CD8-positive, alpha-beta memory T cell (primary cell): ENCODE measurements around the gene CCHCR1. TPM values are rescaled to one million over a fixed set of nuclear protein-coding genes. Genes with fewer than 3 reads are reported as not detected.

Experiments used
- CTCF ChIA-PET: fragments of 350-600 bp; sonication (Branson Sonifier 250); formaldehyde crosslinking; loops from one replicate; lab custom pipeline; 2021; ENCODE audit warnings: antibody characterized with exemption; lab: Charles Lee
- POLR2A ChIA-PET: fragments of 350-600 bp; sonication (Branson Sonifier 250); formaldehyde crosslinking; loops from one replicate; lab custom pipeline; 2021; ENCODE audit warnings: antibody characterized with exemption; lab: Charles Lee
- DNase-seq, 5 donors: peaks; one replicate each; pipeline versions ENCODE4 v3.0.0 to v3.0.0-alpha.2; 2020 to 2022; ENCODE audit warnings: mixed read lengths in 1 of 5
- H3K27ac ChIP-seq: one replicate; pipeline ENCODE4 v1.7.0; 2013; ENCODE audit warnings: low read depth, mild to moderate bottlenecking, low read length, moderate library complexity
- H3K27me3 ChIP-seq: 2 replicates; pipeline ENCODE4 v1.7.0; 2013; ENCODE audit warnings: low read length, mild to moderate bottlenecking; ENCODE audit not compliant: insufficient read depth, poor library complexity, severe bottlenecking
- H3K36me3 ChIP-seq: 2 replicates; pipeline ENCODE4 v1.7.0; 2013; ENCODE audit warnings: mild to moderate bottlenecking, low read length, moderate library complexity; ENCODE audit not compliant: insufficient read depth
- H3K4me1 ChIP-seq: 2 replicates; pipeline ENCODE4 v1.7.0; 2013; ENCODE audit warnings: mild to moderate bottlenecking, low read length, moderate library complexity; ENCODE audit not compliant: insufficient read depth
- H3K4me3 ChIP-seq: 2 replicates; pipeline ENCODE4 v1.7.0; 2013; ENCODE audit warnings: mild to moderate bottlenecking, low read length
- H3K9me3 ChIP-seq: 2 replicates; pipeline ENCODE4 v1.7.0; 2013; ENCODE audit warnings: mild to moderate bottlenecking, low read length
- H3K27ac Mint-ChIP-seq, 8 donors: one replicate each; pipeline ENCODE4 v1.8.0; 2020 to 2021; ENCODE audit warnings: mixed read lengths in 8 of 8, mild to moderate bottlenecking in 6 of 8, inconsistent platforms in 3 of 8, moderate library complexity in 3 of 8
- H3K27me3 Mint-ChIP-seq, 2 donors: one replicate each; pipeline ENCODE4 v1.8.0; 2020 to 2021; ENCODE audit warnings: mixed read lengths in 2 of 2, mild to moderate bottlenecking in 1 of 2, moderate library complexity in 1 of 2
- H3K36me3 Mint-ChIP-seq, 3 donors: one replicate each; pipeline ENCODE4 v1.8.0; 2020 to 2021; ENCODE audit warnings: mixed read lengths in 3 of 3, inconsistent platforms in 1 of 3, mild to moderate bottlenecking in 1 of 3
- H3K4me1 Mint-ChIP-seq, 3 donors: one replicate each; pipeline ENCODE4 v1.8.0; 2020 to 2021; ENCODE audit warnings: mixed read lengths in 3 of 3, inconsistent platforms in 1 of 3, mild to moderate bottlenecking in 1 of 3
- H3K4me3 Mint-ChIP-seq, 7 donors: one replicate each; pipeline ENCODE4 v1.8.0; 2020 to 2021; ENCODE audit warnings: mixed read lengths in 7 of 7, mild to moderate bottlenecking in 6 of 7, moderate library complexity in 4 of 7, inconsistent platforms in 2 of 7
- H3K9me3 Mint-ChIP-seq, 5 donors: one replicate each; pipeline ENCODE4 v1.8.0; 2020 to 2022; ENCODE audit warnings: mixed read lengths in 5 of 5, mild to moderate bottlenecking in 3 of 5, moderate library complexity in 2 of 5, inconsistent platforms in 1 of 5
- polyA plus RNA-seq: library from polyadenylated mRNA; unstranded; fragments of 300-500 nt; fragmentation: Illumina TruSeq; gene quantifications from one replicate; pipeline ENCODE4 v1.2.3, GENCODE V29; 2021
- total RNA-seq, 2 experiments: library from RNA; stranded (reverse); gene quantifications; one replicate each; pipeline ENCODE4 v1.2.3, GENCODE V29; 2021

The CCHCR1 gene
- total and polyA plus RNA-seq, 3 experiments from 2014 or later, result 7.4 to 46.1 (median 45.9) TPM

DNA sequence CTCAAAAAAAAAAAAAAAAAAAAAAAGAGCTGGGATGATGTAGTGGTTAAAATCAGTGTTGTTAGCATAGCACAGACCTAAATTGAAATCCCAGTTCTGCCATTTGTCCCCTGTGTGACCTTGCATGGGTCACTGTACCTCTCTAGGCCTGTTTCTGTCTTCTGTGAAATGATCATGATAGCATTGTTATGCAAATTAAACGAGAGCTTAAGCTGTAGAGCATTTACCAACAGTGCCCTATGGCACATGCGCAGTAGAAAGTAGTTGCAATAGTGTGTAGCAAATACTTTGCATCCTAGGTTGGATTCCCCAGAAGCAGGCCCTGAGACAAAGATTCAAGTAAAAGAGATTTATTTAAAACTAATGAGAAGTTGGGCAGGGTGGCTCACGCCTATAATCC is 26.0 kb downstream of the CCHCR1 start:
- Mint-ChIP-seq H3K4me1 (peaks cover 6 to 7% (median 6%) of the 10 kb centered on the region in 3 donors), H3K36me3 (no peaks in the 10 kb centered on the region), H3K4me3 (no peak overlapping the region), H3K27me3 (peaks cover 5 to 7% of the 10 kb centered on the region in 2 donors), H3K27ac (peak overlapping the region in 1 of 8 donors; percentile 52), H3K9me3 (no peaks in the 10 kb centered on the region)
- Histone ChIP-seq H3K27ac (no peak overlapping the region), H3K27me3 (peaks cover 4% of the 10 kb centered on the region), H3K9me3 (no peaks in the 10 kb centered on the region), H3K4me3 (no peak overlapping the region), H3K4me1 (no peaks in the 10 kb centered on the region), H3K36me3 (no peaks in the 10 kb centered on the region)
- DNase-seq, result no peak
- POLR2A ChIA-PET, result interaction anchor here (0.7 kb wide), 1 partner anchor 79 kb away, joined by 6 read pairs; no protein-coding TSS in a partner anchor
- CTCF ChIA-PET, result interaction anchor here (13.1 kb wide), 1 partner anchor 236 kb away, joined by 80 read pairs; no protein-coding TSS in a partner anchor

DNA sequence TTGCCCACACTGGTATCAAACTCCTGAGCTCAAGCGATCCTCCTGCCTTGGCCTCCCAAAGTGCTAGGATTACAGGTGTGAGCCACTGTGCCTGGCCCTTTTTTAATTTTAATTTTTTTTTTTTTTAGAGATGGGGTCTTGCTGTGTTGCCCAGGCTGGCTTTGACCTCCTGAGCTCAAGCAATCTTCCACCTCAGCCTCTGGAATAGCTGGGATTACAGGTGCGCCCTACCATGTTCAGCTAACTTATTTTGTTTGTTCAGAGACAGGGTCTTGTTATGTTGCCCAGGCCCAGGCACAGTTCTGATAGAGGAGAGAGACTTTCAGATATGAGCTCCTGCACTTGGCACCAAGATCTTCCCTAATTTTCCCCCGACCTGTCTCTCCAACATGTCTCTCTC is 26.9 kb downstream of the CCHCR1 start:
- ChIA-PET POLR2A (interaction anchor here (0.7 kb wide), 1 partner anchor 28 kb away, joined by 3 read pairs; no protein-coding TSS in a partner anchor), CTCF (interaction anchor here (2.3 to 13.1 kb wide), 2 partner anchors 62 to 237 kb away, joined by 5 to 80 read pairs; no protein-coding TSS in a partner anchor)
- no peak for DNase-seq
- H3K4me1 ChIP-seq, result no peaks in the 10 kb centered on the region
- H3K4me3 ChIP-seq, result no peak overlapping the region
- no peaks in the 10 kb centered on the region for H3K9me3 ChIP-seq
- Mint-ChIP-seq H3K4me3 (no peak overlapping the region), H3K27ac (no peak overlapping the region), H3K4me1 (peaks cover 6 to 7% (median 6%) of the 10 kb centered on the region in 3 donors), H3K27me3 (peaks cover 5 to 7% of the 10 kb centered on the region in 2 donors), H3K9me3 (no peaks in the 10 kb centered on the region), H3K36me3 (no peaks in the 10 kb centered on the region)
- H3K27me3 ChIP-seq, result peaks cover 4% of the 10 kb centered on the region
- H3K27ac ChIP-seq, result no peak overlapping the region
- no peaks in the 10 kb centered on the region for H3K36me3 ChIP-seq

DNA sequence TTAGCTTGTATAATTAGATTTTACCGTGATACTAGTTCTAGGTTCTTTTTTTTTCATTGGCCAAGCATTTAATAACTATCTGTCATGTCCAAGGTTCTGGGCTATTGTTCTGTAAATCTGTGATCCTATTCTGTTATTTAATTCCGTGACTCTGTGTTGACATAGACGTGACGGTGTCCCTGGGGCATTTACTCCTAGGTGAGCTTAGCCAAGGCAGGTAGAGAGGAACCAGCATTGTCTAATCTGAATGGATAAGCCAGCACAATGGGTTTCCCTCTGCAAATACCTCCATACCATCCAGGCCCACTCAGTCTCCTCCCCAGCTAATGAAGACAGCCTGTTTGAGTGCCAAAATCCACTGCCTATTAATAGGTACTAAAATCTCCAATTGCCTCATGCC is 28.5 kb downstream of the CCHCR1 start:
- Histone ChIP-seq H3K36me3 (no peaks in the 10 kb centered on the region), H3K27me3 (peaks cover 4% of the 10 kb centered on the region), H3K4me3 (no peak overlapping the region), H3K27ac (no peak overlapping the region), H3K9me3 (no peaks in the 10 kb centered on the region), H3K4me1 (no peaks in the 10 kb centered on the region)
- no peak for DNase-seq
- peaks cover 5 to 7% of the 10 kb centered on the region in 2 donors for H3K27me3 Mint-ChIP-seq
- no peaks in the 10 kb centered on the region for H3K36me3 Mint-ChIP-seq
- H3K4me1 Mint-ChIP-seq, result peaks cover 6 to 7% (median 6%) of the 10 kb centered on the region in 3 donors
- ChIA-PET CTCF (interaction anchor here (0.9 to 2.3 kb wide), 9 partner anchors 9 to 216 kb away, joined by 3 to 10 read pairs (median 4); partner anchors contain the start of genes PSORS1C1, PSORS1C2 and VARS2), POLR2A (no interaction called here)
- H3K27ac Mint-ChIP-seq, result no peak overlapping the region
- H3K9me3 Mint-ChIP-seq, result no peaks in the 10 kb centered on the region
- no peak overlapping the region for H3K4me3 Mint-ChIP-seq

DNA sequence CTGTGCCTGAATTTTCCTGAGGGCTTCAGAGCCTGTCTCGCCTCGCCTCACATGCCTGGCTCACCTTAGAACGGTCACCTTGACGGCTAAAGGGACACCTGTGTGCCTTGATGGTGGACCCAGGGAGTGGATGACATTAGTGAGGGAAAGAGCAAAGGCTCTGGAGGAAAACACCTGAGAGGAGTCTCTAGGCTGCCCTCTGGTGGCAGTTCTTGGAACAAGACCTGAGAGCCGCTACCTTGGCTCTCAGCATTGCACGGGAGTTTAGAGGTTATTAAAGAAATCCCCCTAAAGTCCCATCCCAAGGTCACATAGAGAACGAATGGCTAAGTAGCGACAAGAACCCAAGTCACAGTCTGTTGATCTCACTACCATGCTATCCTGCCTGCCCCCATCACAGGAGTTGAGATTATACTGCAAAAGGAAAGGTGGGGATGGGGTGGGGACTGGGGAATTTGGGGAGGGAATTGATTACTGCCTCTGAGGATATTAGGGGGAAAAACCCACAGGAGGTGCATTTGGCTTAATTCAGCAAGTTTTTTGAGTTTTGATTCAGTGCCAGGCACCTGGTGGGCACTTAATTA is 29.4 kb downstream of the CCHCR1 start:
- peaks cover 6 to 7% (median 6%) of the 10 kb centered on the region in 3 donors for H3K4me1 Mint-ChIP-seq
- H3K9me3 Mint-ChIP-seq, result no peaks in the 10 kb centered on the region
- no peak overlapping the region for H3K27ac ChIP-seq
- H3K27me3 ChIP-seq, result peaks cover 4% of the 10 kb centered on the region
- CTCF ChIA-PET, result interaction anchor here (0.8 to 2.1 kb wide), 10 partner anchors 9 to 215 kb away, joined by 3 to 10 read pairs (median 4); partner anchors contain the start of genes C6orf15, PSORS1C1, PSORS1C2 and VARS2
- H3K27me3 Mint-ChIP-seq, result peaks cover 5 to 9% of the 10 kb centered on the region in 2 donors
- DNase-seq, result peak; percentile 42 to 79 (median 62)
- no peaks in the 10 kb centered on the region for H3K36me3 ChIP-seq
- H3K36me3 Mint-ChIP-seq, result no peaks in the 10 kb centered on the region
- H3K9me3 ChIP-seq, result no peaks in the 10 kb centered on the region
- peak overlapping the region in 3 of 8 donors; percentile 35 to 80 (median 48) for H3K27ac Mint-ChIP-seq
- POLR2A ChIA-PET, result no interaction called here
- H3K4me3 Mint-ChIP-seq, result no peak overlapping the region
- no peaks in the 10 kb centered on the region for H3K4me1 ChIP-seq
- no peak overlapping the region for H3K4me3 ChIP-seq

GRCh38 chr6:31126396-31127175 is 31.0 kb downstream of the CCHCR1 start:
- no peaks in the 10 kb centered on the region for H3K36me3 Mint-ChIP-seq
- DNase-seq, result no peak
- peaks cover 5 to 9% of the 10 kb centered on the region in 2 donors for H3K27me3 Mint-ChIP-seq
- ChIA-PET POLR2A (interaction anchor here (0.6 kb wide), 1 partner anchor 364 kb away, joined by 5 read pairs; no protein-coding TSS in a partner anchor), CTCF (interaction anchor here (0.9 to 2.5 kb wide), 11 partner anchors 10 to 336 kb away, joined by 3 to 9 read pairs (median 3); partner anchors contain the start of gene C6orf15)
- Histone ChIP-seq H3K4me3 (no peak overlapping the region), H3K36me3 (no peaks in the 10 kb centered on the region), H3K4me1 (no peaks in the 10 kb centered on the region), H3K27me3 (peaks cover under 1% of the 10 kb centered on the region), H3K9me3 (no peaks in the 10 kb centered on the region), H3K27ac (no peak overlapping the region)
- H3K4me3 Mint-ChIP-seq, result no peak overlapping the region
- no peaks in the 10 kb centered on the region for H3K9me3 Mint-ChIP-seq
- peaks cover 6 to 7% (median 6%) of the 10 kb centered on the region in 3 donors for H3K4me1 Mint-ChIP-seq
- H3K27ac Mint-ChIP-seq, result no peak overlapping the region

DNA sequence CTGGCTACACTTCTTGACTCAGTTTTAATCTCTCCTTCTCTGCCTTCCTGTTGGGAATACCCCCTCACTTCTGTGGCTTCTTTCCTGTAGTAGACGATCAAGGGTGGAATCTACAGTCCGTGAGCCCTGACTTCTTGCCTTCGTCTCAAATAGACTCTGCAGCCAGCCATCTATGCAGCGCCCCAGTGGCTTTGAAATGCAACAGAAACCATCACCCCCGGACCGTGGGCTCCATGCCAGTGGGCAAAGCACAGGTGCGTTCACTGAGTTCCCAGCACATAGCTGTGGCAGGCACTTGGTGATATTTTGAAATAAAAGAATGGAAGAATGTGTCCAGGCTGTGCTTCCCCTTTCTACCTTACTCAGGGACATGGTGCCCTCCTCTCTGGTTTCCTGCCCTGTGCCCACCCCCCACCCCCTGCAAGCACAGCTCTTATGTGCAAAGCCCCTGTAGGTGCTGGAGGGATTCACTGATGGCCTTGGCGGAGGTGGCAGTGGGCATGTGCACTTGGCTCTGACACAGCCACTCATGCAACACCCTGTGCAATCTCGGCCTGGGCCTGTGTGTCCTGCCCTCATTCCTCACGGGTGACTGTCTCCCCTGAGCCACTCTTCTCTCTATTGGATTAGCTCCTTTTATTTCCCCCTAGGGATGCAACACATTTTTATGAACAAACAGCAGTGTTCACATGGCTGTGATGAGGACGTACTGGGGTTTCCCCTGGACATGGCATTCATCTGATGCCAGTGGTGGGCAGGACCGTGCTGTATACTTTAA is 31.8 kb downstream of the CCHCR1 start:
- peaks cover 5 to 7% of the 10 kb centered on the region in 2 donors for H3K27me3 Mint-ChIP-seq
- H3K4me1 Mint-ChIP-seq, result peaks cover 6 to 7% (median 6%) of the 10 kb centered on the region in 3 donors
- no peak overlapping the region for H3K27ac ChIP-seq
- no peaks in the 10 kb centered on the region for H3K4me1 ChIP-seq
- no peaks in the 10 kb centered on the region for H3K27me3 ChIP-seq
- no peak overlapping the region for H3K4me3 Mint-ChIP-seq
- no peaks in the 10 kb centered on the region for H3K36me3 ChIP-seq
- H3K36me3 Mint-ChIP-seq, result no peaks in the 10 kb centered on the region
- no peak overlapping the region for H3K4me3 ChIP-seq
- no peaks in the 10 kb centered on the region for H3K9me3 Mint-ChIP-seq
- POLR2A ChIA-PET, result interaction anchor here (0.6 kb wide), 1 partner anchor 363 kb away, joined by 5 read pairs; no protein-coding TSS in a partner anchor
- CTCF ChIA-PET, result interaction anchor here (0.8 to 2.5 kb wide), 5 partner anchors 9 to 241 kb away, joined by 3 to 9 read pairs (median 3); no protein-coding TSS in a partner anchor
- no peak for DNase-seq
- H3K27ac Mint-ChIP-seq, result no peak overlapping the region
- no peaks in the 10 kb centered on the region for H3K9me3 ChIP-seq

DNA sequence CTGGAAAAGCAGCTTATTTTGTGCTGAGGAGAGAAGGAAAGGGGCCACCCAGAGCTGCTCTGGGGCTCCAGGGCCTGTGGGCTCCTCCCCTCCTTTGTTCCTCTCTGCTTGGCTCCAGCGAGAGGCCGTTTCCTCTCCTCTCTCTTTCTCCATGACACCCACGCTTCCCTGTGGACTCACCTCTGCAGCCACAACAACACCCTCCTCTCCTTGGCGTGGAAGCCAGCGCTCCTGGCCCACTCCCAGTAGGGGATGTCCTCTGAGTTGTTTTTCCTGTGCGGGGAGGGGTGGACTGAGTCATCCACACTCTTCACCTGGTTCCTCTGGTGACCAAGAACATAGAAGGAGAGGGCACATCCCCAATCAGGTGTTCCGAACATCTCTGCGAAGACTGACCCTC is 32.4 kb downstream of the CCHCR1 start:
- H3K4me3 ChIP-seq, result no peak overlapping the region
- POLR2A ChIA-PET, result no interaction called here
- peaks cover 5 to 8% of the 10 kb centered on the region in 2 donors for H3K27me3 Mint-ChIP-seq
- H3K4me3 Mint-ChIP-seq, result no peak overlapping the region
- CTCF ChIA-PET, result interaction anchor here (0.8 to 2.5 kb wide), 2 partner anchors 9 to 46 kb away, joined by 3 to 9 read pairs; no protein-coding TSS in a partner anchor
- H3K27ac Mint-ChIP-seq, result no peak overlapping the region
- H3K9me3 Mint-ChIP-seq, result no peaks in the 10 kb centered on the region
- H3K36me3 ChIP-seq, result no peaks in the 10 kb centered on the region
- no peak overlapping the region for H3K27ac ChIP-seq
- no peaks in the 10 kb centered on the region for H3K4me1 ChIP-seq
- no peaks in the 10 kb centered on the region for H3K36me3 Mint-ChIP-seq
- H3K9me3 ChIP-seq, result no peaks in the 10 kb centered on the region
- peaks cover 6 to 7% (median 6%) of the 10 kb centered on the region in 3 donors for H3K4me1 Mint-ChIP-seq
- no peak for DNase-seq
- H3K27me3 ChIP-seq, result no peaks in the 10 kb centered on the region
